NK-92 treated with Interleukin-12 subunit alpha and Interleukin-12 subunit beta, amount 100 ng/mL, for 24 hours (cell line): ENCODE results near the gene EPS8.

Source experiments
- DNase-seq: peaks from one replicate; lab custom pipeline; 2025; lab: John Stamatoyannopoulos, UW

The EPS8 gene

DNA sequence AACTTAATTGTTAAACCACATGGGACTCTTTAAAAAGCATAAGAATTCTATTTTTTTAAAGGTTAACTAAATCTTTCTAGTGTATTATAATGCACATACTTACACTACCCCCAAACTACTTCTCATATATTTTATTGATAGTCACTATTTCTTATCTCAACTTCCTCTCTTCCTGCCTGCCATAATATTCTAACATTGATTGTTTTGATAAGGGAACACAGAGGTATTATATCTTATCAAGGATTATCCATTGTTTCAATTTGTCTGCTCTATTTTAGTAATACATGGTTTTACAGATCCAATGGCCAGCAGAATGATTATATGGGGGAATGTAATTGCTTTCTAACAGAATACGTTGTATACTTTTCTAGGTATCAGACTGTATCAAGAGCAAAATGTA lies 98.9 kb downstream of the EPS8 start:
- no peak for DNase-seq

DNA sequence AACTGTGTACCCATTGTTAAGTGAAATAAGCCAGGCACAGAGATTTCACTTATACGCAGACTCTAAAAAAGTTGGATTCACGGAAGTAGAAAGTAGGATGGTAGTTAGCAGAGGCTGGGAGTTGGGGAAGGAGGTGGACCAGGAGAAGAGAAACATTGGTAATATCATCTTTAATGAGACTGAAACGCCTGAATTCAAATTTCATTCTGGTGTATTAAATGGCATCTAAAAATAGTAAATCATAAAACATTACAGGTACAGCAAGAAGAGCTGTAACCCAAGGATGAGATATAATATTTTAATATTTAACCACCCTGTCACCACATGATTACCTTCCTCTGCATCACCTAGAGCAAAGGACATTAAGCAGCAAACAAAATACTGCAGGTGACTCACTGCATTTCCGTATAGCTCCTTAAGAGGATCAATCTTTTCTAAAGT lies 99.4 kb downstream of the EPS8 start:
- DNase-seq = no peak

DNA sequence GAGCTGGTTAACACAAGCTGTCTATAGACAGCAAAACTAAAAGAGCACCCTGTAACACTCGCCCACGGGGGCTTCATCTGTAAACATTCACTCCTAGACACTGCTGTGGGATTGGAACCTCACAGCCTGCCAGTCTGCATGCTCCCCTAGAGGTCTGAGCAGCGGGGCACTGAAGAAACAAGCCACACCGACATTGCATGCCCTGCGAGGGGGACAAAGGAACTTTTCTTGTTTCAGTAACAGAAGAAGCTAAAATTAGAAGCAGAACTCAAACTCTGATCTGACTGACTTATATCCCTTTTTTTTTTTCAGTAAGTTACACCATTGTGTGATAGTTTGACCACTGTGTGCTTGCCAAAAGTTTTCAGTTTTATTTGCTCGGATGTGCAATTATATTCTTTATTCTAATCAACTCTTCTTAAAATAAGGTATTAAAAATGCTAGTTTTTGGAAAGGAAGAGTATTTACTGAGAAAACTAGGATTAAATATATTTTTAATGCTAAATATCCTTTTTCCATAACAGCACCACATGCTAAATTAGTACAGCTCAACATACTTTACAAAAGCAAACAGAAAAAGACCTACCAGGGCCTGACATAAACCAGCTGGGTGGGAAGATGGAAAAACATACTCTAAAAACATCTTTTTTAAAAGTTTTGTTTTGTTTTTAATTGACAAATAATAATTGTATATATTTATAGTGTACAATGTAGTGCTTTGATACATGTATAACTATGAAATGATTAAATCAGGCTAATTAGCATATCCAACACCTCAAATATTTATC lies 100.2 kb downstream of the EPS8 start:
- no peak for DNase-seq

DNA sequence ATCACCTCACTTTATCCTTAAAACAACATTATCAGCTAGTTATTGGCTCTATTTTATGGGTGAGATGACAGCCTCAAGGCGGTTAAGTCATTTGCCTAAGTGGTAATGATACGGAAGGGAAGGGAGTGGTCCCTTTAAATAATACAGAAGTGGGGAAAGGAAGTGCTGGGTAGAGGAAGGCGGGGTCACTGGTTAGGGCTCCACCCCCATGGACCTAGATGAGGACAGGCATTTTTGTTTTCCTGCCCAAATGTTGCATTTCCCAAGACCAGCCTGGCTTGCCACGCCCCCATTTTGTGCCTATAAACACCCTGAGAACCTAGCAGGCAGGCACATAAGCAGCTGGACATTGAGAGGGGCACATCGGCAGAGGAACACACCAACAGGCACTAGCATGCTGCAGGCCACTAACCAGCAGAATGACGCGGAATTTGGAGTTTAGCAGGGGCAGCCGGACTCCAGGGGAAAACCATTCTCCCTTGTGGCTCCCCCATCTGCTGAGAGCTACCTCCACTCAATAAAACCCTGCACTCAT lies 100.9 kb downstream of the EPS8 start:
- DNase-seq = no peak

DNA sequence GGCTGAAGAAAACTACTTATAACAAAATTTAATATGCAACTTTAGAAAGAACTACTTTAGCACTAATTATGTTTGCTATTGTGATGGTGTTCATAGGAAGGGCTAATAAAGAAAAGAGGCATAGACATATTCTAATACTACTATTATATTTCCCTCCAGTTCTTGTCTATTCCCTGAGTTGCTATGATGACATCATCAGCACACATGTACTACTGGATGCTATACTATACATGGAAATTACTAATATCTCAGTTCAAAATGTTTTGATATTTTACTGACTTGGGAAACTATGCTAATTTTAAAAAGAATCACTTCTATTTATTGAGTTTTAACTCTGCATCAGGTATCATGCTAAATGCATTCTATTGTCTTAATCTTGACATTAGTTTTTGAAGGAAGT lies 101.6 kb downstream of the EPS8 start:
- DNase-seq = no peak

DNA sequence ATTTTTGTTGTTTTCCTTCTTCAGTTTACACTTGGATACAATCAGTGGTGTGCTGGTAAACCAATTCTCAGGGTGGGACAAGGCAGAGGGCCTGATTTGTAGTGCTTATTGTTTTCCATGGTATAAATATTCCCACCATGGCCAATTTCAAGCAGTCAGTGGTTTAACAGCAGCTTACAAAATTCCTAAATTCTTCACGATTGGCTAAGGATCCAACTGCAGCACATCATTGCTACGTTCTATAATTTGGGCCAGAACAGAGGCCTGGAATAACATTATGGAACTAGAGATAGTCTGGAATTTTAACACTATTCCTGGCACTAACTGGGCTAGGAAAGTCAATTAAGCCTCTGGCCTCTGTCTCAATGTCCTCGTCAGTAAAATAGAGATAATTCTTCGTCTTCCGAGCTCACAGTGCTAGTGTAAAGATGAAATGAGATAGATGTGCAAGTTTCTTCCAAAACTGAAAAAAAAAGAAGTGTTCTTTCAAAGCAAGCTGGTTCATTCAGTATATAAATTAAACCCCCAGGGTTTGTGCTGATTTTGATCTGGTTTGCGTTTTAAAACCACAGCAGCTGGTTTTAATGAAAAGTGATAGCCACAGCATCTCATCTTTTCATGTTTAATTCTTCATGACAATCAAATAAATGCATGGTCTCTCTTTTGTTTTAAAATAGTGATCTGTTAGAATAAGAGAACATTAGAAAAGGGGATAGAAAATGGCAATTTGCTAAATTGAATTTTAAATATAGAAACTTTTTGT lies 104.1 kb downstream of the EPS8 start:
- no peak for DNase-seq

DNA sequence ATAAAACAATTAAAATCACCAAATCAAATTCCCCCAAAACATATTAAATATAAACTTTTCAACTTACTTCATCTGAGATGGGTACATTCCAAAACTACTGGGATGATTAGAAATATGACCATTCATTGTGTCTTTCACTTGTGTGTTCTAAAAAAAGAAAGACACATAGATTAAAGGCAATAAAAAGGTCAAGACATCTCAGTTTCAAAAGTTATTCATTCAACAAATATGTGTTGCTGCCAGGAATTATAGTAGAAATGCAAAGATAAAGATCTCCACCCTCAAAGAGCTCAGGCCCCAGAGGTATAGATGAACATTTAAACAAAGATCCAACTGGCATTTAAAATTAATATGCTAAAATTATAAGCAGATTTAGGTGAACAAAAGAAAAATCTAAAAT lies 106.4 kb downstream of the EPS8 start:
- no peak for DNase-seq

DNA sequence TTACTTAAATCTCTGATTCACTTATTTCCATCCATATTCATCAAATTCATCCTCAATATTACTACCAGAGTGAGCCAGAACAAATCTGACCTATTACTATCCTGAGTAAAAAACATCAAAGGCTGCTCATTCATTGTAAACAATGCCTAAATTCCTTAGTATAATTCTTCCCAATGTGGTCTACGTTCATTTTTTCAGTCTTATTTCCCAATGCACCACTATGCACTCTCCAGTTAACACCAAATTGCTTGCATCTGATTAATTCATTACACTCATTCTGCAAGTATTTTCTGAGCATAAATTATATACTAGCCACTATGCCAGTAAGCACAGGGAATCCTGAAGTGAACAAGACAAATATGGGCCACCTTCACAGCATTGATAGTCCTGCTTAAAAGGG lies 110.0 kb downstream of the EPS8 start:
- DNase-seq = no peak

DNA sequence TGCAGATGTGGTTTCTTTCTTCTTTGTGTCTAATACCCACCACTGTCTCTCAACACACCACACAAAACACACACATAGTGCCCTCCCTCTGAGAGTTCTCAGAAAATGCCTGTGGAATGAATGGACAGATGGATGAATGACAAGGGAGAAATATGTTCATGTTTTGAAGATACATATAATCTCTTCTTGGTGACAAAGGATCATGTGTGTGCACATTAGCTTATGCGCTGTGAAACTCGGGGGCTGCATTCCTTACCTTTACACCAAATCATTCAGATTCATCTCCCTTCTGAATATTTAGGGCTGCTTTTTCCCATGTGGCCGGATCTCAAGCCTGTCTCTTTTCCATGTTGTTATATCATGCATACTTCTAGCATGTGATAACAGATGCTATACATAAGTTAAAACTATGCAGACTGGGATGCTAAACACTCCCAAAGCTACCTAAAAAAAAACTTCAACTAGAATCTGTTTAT lies 111.4 kb downstream of the EPS8 start:
- no peak for DNase-seq

DNA sequence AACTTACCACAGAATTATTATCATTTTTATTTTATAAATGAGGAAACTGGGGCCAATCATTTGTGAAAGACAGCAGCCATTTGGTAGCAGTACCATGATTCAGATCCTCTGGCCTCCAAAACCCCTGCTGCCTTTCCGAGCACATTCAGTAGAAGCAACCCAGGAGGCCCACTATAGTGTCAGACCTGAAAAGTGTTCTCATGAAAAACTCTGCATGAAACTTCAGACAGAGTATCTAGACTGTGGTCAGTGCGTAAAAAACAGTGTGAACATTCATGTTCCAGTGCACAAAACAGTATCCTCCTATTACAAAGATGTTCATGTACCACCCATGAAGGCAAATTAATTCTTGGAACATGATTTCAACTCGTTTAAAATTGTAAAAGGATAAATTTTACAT lies 112.0 kb downstream of the EPS8 start:
- DNase-seq = no peak

DNA sequence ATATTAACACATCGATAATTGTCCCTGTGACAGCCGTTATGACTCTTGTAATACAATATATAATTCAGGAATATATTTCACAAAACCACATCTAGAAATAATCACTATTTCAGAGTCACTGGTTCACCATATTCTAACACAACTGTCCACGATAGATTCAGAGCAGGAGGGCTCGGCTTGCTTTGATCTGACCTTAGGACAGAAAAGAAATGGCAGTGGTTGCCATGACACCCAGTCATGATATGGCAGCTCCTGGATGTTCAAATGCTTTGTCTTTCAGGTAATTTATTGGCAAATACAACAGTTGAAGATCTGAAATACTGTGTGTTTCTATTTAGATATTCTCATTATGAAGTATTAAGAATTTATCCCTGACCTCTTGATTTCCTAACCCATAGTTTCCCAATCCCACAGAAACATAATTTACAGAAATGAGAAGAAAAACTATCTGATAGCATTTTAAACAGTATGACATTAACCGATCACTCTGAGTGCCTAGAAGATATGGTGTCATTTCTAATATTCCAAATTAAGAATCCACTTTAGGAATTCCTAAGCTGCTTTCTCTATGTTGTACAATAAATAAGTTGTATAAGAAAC lies 116.4 kb downstream of the EPS8 start:
- DNase-seq = no peak

DNA sequence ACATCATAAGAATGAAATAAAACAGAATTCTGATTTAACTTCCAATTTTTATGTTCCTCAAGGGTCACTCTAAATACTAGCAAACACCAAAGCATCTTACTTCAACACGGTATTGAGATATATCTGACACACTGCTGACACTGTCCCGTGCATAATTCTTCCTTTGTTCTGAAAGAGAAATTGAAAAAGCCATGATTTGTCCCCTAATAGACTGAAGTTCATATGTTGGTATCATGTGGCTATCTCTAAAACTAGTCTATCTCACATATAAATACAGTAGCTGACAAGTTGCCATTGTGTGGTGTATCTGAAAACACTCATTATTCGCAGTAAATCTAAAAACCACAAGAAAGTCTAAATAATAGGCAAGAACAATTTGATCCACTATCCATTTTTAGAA lies 118.4 kb downstream of the EPS8 start:
- DNase-seq = no peak

DNA sequence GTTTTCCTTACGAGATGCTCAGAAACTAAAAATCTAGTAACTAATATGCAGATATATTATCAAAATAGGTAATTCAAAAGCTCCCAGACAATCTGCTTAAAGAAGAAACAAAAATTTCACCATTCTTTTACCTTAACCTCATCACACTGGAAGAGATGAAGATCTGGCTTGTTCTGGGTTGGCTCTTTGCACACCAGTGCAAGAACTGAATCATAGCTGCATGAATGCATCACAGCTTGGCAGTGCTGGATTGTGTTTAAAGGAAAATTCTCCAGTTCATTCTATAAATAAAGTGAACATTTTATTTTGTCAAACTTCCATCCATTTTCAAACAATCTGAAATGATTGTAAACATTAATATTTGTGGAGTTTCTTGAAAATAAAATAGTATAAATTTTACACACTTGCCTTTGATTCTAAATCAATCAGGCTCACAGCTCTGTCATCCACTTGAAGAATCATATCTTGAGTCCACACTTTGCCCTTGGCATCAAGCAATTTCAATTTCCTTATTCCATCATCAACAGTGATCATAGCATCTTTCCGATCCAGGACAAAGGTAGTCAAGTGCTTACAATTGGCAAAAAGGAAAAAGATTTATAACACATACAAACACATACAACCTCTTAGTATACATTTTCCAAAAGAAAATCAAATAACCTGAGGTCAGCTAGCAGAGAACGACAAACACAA lies 119.8 kb downstream of the EPS8 start:
- DNase-seq = no peak

DNA sequence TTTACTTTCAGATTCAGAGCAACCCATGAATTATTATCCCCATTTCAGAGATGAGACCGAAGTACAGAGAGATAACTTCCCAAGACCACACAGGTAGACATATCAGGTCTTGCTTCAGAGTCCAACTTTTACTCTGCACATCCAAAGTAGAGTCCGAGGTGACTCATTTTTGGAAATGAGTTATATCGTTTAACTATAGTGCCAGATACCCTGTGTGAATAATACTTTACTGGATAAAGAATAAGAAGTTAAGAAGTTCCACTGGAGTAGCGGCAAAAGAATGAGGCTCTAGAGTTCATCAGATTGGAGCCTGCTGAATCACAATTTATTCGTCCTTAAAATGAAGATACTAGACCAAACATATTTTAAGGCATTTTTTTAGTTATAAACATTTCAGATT lies 124.7 kb downstream of the EPS8 start:
- no peak for DNase-seq

DNA sequence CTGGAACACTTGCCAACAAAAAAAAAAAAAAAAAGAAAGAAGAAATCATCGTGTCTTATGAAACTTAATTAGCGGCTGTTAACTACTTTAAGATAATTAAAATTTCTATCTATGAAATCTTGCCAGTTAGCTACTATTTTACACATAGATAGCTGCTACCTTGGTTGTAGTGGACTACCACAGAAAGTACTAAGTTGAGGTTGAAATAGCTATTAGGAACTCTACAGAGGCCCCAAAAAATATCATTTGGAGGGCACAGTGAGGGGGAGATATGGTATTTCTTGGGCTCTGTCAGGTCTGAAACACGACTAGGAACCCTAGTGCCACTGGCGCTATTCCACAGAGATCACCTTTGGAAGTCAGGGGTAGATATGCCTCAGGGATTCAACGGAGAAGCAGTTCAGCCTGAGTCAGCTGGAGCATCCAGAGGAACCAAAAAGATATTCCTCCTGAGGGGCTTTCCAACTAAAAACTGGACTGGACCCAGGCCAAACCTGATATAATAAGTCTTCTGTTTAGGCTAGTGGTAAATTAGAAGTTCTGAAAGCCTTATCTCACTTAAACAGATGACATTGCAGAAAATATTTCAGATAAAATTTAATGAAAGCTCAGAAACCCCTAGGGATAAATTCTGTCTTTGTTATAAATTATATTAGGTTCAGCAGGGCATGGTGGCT lies 126.1 kb downstream of the EPS8 start:
- no peak for DNase-seq

DNA sequence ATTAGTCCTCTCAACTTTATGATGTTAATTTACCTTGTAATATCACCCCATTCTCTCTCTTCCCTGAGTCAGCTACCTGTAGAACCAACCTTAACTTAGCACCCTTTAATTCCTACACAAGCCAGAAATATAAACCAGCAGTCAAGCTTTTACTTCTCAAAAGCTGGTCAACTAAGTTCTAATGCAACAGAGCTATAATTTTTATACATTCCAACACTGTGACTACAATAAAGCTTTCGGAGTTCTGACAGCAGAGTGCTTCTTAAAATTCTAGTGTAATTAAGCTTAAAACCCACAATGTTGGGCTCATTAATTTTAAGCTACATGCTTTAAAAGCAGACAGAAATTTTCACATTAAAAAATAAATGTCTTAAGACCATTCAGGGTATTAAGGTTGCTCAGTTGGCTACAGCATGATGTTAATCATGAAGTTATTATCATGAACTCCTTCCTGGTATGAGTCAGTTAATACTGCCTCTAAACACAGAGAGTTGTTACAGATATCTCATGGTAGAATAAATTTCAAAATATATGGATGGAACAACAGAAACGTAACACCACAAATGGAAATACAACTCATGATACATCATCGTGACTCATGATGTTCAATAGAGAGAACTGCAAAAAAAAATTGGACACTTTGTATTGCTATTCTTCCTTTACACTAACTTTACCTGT lies 126.7 kb downstream of the EPS8 start:
- no peak for DNase-seq

DNA sequence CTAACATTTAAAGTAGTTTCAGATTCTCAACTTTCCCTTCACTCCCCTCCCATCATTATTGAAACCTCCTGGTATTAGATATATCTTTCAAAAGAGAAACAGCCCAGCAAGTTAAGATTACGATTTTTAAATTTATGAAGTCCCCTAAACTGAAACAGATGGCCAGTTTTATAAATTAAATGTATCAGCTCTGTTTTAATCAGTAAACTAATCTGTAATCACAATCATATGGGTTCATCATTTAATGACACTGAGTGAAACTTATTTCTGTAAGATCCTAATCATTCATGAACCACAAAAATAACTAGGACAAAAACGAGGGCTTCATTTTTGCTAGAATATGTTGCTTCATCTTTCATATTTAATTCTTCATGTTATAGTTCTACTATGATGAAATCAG lies 137.8 kb downstream of the EPS8 start:
- no peak for DNase-seq

DNA sequence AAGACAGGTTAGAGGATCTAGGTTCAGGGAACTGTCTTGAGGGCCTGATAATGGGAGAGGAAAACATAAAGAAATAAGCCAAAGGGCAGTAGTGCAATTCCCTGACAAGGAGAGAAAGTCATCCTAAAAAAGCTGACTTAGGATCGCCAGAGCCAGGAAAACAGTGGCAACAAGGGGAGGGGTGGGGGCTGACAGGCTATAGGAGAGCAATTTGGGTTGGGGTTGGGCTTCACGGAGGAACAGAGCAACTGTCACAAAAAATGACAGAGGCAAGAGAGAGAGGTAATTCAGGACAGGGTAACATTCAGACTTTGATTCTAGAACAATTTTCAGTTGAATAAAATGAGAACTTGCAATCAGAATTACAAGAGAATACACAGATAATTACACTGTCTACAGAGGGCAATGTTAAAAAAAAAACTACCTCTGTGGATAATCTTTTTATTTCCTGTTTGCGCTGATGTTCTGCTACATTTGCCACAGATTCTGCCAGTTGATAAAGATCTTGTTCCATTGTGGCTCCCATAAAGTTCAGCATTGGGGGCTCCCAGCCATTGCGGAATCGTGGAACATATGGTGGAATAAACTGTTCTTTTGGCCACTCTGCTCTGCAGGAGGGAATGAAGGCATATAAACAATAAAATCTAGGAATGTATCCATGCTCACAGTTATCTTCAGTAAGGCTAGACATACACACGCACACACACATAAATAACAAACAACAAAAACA lies 138.6 kb downstream of the EPS8 start:
- DNase-seq = no peak

DNA sequence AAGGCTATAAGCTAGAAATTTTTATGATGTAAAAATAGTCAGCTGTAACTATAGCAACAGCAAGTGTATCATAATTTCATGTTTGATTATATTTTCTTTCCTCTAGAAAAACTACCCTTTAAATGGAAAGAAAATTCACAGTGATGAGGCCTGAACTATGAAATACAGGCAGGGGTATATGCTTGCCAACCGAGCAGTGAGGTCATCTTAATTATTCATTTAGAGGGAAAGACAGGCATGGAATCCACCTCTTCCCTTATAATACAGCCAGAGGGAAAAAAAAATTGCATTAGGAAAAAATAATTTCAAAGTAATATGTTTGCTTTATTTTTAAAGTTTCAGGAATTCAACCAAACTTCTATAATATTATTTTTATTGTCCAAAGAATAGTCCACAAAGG lies 139.8 kb downstream of the EPS8 start:
- DNase-seq = no peak

DNA sequence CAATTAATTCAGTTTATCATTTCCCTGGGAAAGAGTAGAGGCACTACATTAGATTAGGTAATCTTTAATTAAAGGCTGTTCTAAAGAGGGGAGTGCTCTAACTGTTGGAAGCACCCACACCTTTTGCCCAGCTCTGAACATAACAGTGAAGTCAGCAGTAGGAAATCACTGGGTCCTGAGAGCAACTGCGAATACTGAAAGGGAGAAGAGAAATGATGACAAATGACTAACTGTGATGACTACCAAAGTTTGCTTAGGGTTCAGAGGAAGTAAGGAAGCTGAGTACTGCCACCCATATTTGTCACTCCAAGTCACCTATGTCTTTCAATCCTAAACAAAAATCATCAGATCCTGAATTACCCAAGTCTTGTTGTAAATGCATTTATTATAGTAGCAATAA lies 140.6 kb downstream of the EPS8 start:
- DNase-seq = no peak
